Fibroblast of lung (primary cell): ENCODE results near the gene STMN1.

Experiments
- EZH2 ChIP-seq: IDR thresholded peaks from 2 replicates; pipeline ENCODE4 v1.5.1; 2012; ENCODE audit warnings: low read length, control low read depth, mild to moderate bottlenecking; ENCODE audit errors: missing control alignments
- TF ChIP-seq, protein P1 (sequence below), 2 donors: IDR thresholded peaks in 1 of 2; conservative IDR thresholded peaks in 1 of 2; 1 replicate in 1 of 2; 2 replicates in 1 of 2; pipeline ENCODE4 v1.5.1; 2011 to 2012; ENCODE audit warnings: low read length in 2 of 2, control low read depth in 1 of 2, inconsistent platforms in 1 of 2, low read depth in 1 of 2, mild to moderate bottlenecking in 1 of 2

GRCh38 chr1:25945761-25946160 is 39.5 kb upstream of the STMN1 start:
- TF ChIP-seq, protein P1, sequence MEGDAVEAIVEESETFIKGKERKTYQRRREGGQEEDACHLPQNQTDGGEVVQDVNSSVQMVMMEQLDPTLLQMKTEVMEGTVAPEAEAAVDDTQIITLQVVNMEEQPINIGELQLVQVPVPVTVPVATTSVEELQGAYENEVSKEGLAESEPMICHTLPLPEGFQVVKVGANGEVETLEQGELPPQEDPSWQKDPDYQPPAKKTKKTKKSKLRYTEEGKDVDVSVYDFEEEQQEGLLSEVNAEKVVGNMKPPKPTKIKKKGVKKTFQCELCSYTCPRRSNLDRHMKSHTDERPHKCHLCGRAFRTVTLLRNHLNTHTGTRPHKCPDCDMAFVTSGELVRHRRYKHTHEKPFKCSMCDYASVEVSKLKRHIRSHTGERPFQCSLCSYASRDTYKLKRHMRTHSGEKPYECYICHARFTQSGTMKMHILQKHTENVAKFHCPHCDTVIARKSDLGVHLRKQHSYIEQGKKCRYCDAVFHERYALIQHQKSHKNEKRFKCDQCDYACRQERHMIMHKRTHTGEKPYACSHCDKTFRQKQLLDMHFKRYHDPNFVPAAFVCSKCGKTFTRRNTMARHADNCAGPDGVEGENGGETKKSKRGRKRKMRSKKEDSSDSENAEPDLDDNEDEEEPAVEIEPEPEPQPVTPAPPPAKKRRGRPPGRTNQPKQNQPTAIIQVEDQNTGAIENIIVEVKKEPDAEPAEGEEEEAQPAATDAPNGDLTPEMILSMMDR (conservative IDR thresholded peaks at IDR 0.05 in 1 of 2, IDR thresholded peaks at IDR 0.05 in 1 of 2; ENCODE audit: low read depth in 1 of 2, low read length in 2 of 2) = no peak
- no peak for TF ChIP-seq EZH2
